ENCODE results near the gene TMEFF2.
"Not testable (repeated sequence)": the region's sequence is repeated elsewhere in the genome, so short reads cannot be mapped to it uniquely, and the experiment has no call there.

DNA sequence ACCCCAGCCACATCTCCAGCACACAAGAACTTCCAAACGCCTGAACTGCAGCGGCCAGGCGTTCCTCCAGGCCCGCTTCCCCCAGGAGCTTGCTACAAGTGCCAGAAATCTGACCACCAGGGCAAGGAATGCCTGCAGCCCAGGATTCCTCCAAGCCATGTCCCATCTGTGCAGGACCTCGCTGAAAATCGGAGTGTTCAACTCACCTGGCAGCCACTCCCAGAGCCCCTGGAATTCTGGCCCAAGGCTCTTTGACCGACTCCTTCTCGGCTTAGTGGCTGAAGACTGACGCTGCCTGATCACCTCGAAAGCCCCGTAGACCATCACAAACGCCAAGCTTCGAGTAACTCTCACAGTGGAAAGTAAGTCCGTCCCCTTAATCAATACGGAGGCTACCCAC is 62.1 kb downstream of the TMEFF2 start:
- not testable (repeated sequence) for TF ChIP-seq EZH2 (IDR thresholded peaks at IDR 0.05; ENCODE audit: insufficient read depth, poor library complexity, severe bottlenecking); EZH2phosphoT487 (IDR thresholded peaks at IDR 0.05; ENCODE audit: insufficient read depth, low read depth)

Measured in GM23248 (cell line).